ENCODE data around the gene S100A5. TPM values are rescaled to one million over a fixed set of nuclear protein-coding genes. Genes with fewer than 3 reads are reported as not detected.
"Not testable (repeated sequence)": the region's sequence is repeated elsewhere in the genome, so short reads cannot be mapped to it uniquely, and the experiment has no call there.

S100A5 gene
- total RNA-seq, 1 experiment from 2014 or later: 1.5 TPM

DNA sequence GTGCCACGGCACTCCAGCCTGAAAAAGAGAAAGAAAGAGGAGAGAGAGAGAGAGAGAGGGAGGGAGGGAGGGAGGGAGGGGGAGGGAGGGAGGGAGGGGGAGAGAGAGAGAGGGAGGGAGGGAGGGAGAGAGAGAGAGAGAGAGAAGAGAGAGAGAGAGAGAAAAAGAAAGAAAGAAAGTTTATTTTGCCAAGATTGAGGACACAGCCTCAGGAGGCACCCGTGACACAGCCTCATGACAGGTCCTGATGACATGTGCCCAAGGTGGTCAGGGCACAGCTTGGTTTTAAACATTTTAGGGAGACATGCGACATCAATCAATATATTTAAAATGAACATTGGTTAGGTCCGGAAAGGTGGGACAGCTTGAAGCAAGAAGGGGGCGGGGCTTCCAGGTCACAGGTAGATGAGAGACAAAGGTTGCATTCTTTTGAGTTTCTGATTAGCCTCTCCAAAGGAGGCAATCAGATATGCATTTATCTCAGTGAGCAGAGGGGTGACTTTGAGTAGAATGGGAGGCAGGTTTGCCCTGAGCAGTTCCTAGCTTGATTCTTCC lies 20.5 kb downstream of the S100A5 start:
- in situ Hi-C loops (cut with HindIII; ENCODE audit: low sequenced_read_pairs); DNase-seq (ENCODE audit: low spot score): not testable (repeated sequence)

DNA sequence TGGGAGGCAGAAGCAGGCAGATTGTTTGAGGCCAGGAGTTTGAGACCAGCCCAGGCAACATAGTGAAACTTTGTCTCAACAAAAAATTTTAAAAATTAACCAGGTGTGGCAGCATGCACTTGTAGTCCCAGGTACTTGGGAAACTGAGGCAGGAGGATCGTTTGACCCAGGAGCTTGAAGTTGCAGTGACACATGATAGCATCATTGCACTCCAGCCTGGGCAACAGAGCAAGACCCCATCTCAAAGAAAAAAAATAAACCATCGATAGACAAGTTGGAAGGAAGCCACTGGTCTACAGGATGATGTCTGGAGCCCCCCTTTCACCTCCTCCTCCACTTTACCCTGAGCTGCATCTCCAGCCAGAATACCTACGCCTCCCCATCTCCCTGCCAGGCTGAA lies 21.5 kb downstream of the S100A5 start:
- no peak for DNase-seq (ENCODE audit: low spot score)
- in situ Hi-C loops (cut with HindIII; ENCODE audit: low sequenced_read_pairs): no loop called here

DNA sequence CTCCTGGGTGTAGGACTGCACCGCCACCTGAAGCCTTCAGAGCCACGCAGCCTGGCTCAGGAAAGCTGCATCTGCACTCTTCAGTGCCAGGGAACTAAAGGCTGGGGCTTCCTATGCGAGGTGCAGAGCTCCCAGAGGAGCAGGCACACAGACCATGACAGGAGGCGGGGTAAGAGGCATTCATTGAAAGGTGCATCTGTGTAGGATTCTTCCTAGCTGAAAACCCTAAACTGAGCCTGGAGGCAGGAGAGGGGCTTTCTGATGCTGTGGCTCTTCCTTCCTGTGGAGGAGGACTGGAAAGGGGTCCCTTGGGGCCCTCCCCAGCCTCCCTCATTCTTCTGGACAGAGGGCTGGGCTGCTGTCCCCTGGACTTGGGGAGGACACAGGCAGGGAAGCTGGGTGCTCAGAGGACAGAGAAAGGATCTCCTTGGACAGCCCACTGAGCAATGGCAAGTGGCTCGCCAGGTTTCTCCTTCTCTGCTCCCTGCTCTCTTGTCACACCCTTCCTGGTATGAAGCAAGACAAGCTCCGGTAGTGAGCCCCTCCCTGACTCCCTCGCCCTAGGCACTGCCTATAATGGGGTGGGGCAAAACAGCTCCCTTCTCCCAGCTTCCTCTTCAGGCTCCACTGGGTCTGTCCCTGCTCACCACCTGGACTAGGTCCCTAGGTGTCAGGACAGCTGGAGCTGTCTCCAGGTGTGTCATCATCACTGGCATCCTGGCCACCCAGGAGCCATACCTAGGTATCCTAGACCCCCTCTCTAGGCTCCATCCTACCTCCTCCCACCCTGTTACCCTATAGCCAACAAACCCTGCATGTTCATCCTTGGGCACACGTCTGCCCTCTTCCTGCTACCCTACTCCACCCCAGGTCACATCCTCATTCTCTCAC lies 25.0 kb downstream of the S100A5 start:
- no peak for DNase-seq (ENCODE audit: low spot score)
- in situ Hi-C loops (cut with HindIII; ENCODE audit: low sequenced_read_pairs): no loop called here

DNA sequence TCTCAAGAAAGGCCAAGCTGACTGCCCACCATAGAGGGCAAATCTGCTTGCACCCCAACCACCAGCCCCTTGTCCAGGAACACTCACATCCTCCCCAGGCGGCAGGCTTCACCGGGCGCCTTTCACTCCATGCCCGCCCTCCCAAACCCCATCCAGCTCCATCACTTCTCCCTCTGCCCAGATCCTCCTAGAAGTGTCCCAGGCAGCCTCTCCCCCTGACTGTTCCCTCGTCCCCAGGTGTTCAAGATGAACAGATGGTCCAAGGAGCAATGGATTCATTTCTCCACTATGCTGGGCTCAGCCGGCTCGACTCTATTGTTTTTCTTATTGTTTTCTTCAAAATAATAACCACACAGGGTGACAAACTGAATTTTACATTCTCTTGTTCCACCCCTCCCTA lies 27.1 kb downstream of the S100A5 start:
- in situ Hi-C loops (cut with HindIII; ENCODE audit: low sequenced_read_pairs): no loop called here

DNA sequence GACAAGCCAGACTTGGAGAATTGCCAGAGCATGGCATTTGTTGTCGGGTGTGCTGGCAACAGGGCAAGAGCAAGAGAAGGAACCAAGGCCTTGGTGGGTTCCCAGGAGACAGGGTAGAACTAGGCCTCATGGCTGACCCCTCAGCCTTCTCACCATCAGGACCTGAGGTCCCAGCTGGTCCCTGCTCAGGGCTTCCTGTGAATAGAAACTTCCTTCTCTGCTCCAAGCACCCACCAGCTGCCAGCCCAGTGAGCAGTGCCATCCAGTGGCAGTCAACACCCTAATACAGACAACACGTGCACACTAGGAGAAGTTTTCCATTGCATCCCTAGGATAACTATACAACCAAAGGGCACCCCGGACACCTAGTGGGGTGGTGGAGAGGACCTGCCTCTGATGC lies 27.7 kb downstream of the S100A5 start:
- no peak for DNase-seq (ENCODE audit: low spot score)
- in situ Hi-C loops (cut with HindIII; ENCODE audit: low sequenced_read_pairs): no loop called here

More for the DNA sequence above, 27.1 kb downstream of the S100A5 start:
- no peak for DNase-seq (ENCODE audit: low spot score)

DNA sequence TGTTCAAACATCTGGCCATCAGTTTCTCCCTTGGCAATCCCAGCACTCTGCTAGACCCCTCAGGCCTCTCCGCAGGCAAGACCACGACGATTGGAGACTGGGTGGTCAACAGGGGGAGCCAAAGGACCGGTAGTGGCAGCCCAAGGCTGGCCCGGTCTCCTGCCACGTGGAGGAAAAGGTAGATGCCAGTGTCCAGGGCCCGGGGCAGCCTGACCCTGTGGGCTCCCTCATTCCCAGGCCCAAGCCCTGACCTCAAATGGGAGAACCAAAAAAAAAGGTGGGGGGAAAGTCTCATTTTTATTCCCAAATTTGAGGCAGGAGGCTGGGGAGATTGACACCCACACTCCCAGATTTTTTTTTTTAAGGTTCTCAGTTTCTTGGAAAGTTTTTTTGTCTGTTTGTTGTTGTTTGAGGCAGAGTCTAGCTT lies 29.7 kb downstream of the S100A5 start:
- in situ Hi-C loops (cut with HindIII; ENCODE audit: low sequenced_read_pairs): no loop called here
- DNase-seq (ENCODE audit: low spot score): peak; percentile 82

DNA sequence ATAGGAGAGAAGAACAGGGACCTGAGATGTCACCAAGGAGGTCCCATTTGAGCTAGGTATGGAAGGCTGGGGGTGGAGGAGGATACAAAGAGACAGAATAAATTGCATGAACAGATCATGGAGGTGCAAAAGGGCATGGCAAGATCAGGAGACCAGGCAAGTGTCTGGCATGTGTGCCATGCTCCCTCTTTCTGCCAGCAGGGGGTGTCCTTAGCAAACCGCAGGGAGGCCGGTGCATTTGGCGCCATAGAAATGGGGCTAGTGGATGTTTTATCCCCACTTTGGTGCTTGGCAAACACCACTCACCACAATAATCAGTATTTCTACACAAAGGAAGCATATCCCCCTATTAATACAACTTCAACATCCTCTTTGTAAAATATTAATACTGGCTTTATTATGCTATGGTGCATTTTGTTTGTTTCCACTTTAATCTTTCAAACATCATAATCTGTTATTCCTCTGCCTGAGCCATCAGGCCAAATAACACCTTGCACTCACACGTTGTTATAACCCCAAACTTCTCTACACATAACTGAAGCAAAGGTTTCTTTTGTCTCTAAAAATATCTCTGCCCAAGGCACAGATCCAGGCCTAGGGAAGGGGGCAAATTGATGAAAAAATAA lies 30.9 kb downstream of the S100A5 start:
- in situ Hi-C loops (cut with HindIII; ENCODE audit: low sequenced_read_pairs): no loop called here
- DNase-seq (ENCODE audit: low spot score): no peak

DNA sequence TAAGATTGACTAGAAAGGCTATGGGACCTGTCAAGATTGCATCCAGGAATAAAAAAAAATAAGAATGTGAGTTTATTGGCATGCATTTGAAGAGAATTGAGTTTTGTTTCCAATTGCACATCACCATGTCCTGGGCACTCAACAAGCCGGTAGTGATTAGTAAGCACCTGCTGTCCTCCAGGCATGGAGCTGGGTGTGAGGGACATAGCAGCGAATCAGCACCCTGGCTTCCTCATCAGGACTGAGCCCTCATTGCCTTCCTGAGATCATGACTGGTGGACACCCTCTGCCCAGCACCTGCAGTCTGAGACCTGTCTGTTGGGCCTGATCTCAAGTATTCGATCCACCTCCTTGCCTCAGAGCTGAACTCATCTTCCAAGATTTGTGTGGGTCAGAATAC lies 31.7 kb downstream of the S100A5 start:
- no peak for DNase-seq (ENCODE audit: low spot score)
- in situ Hi-C loops (cut with HindIII; ENCODE audit: low sequenced_read_pairs): no loop called here

DNA sequence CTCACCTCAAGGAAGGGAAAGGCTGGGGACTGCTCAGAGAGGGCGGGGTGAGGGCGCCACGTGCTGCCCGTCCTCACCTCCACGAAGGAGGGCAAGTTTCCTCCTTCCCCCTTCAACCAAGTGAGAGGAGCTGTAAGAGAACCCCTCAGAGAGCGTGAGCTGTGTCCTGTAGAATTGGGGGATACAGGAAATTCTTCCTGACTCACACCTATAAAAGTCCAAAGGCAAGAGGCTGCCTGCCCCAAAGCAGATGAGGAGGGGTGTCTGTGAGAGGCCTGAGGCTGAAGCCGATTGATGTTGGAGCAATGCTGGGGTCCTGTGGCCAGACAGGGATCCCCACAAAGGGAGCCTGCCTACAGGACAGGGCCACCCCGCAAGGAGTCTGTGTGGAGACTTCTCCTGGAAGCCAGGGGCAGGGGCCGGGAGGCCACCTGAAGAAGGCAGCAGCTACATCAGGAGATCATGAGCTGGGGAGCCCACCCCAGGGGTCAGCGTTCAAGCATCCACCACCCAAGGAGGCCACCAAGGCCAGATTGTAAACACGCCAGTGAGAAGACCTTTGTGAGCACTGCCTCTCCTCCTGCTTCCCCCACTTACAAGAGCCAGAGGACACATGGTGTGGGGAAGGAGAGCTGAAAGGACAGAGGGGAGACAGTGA lies 32.7 kb downstream of the S100A5 start:
- in situ Hi-C loops (cut with HindIII; ENCODE audit: low sequenced_read_pairs): no loop called here
- DNase-seq (ENCODE audit: low spot score): no peak

DNA sequence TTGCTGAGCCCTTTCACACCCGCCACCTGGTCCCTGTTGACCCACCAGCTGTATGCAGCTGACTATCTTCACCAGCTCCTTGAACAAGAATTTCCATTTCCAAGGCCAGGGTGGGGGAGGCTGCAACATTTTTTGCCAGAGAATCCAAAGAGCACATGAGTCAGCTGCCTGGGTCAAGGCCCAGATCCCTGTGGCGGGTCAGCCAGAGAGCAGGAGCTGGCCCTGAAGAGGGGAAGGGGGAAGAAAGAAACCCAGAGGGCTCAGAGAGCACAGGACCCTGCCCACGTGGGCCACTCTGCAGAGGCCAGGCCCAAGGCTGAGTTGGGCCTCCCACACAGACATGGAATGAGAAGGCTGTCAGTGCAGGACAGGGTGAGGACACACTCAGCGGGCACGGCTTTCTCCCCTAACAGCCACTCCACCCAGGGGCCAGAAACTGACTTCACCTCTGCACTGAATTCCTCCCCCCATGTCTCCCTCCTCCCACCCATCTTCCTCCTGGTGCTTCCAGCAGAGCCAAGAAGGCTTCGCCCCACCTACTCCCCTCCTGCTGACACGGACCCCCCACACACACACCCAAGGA lies 33.8 kb downstream of the S100A5 start:
- in situ Hi-C loops (cut with HindIII; ENCODE audit: low sequenced_read_pairs): no loop called here
- no peak for DNase-seq (ENCODE audit: low spot score)

DNA sequence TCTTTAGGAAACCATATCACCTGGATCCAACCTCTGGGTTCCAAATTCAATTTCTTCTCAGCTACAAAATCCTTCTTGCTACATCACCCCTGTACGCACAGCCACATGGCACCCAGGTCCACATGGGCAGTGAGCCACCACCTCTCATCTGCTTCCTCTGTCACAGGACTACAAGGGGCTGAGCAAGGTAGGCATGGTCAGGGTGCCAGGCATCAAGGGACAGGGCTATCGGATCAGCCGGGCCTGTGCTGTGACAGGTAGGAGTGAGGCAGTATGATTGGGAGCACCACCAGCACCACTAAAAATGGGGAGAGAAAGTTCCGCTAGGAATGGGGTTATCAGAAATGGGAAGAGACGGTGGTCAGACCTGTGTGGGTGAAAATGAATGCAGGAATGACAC lies 34.3 kb downstream of the S100A5 start:
- in situ Hi-C loops (cut with HindIII; ENCODE audit: low sequenced_read_pairs): no loop called here

DNA sequence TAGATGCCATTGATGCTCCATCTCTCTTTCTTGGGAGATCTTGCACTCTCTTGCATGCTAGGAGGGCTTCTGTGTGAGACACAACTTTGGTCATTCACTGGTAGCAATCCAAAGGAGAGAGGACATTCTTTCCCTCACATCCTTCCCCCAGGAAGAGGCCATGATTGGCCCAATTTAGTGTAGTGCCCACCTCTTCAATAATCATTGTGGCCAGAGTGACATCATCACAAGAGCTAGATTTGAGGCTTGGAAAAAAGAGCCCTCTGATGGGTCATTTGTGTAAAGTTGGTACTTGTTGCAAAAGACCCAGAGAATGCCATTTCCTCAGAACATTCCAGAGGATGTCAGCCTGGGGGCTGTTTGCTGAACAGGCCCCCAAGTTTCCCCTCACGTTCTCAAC lies 35.2 kb downstream of the S100A5 start:
- in situ Hi-C loops (cut with HindIII; ENCODE audit: low sequenced_read_pairs): no loop called here
- DNase-seq (ENCODE audit: low spot score): no peak

More for the DNA sequence above, 34.3 kb downstream of the S100A5 start:
- no peak for DNase-seq (ENCODE audit: low spot score)

DNA sequence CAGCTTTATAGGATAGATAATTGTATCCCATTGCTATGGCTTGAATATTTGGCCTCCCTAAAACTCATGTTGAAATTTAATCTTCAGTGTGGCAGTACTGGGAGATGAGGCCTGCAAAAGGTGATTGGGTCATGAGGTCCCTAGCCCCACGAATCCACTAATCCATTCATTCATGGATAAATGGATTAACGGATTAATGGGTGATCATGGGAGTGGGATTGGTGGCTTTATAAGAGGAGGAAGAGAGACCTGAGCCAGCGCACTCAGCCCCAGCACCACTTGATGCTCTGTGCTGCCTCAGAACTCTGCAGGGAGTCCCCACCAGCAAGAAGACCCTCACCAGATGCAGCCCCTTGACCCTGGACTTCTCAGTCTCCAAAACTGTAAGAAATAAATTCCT lies 37.0 kb downstream of the S100A5 start:
- in situ Hi-C loops (cut with HindIII; ENCODE audit: low sequenced_read_pairs): no loop called here
- DNase-seq (ENCODE audit: low spot score): no peak

DNA sequence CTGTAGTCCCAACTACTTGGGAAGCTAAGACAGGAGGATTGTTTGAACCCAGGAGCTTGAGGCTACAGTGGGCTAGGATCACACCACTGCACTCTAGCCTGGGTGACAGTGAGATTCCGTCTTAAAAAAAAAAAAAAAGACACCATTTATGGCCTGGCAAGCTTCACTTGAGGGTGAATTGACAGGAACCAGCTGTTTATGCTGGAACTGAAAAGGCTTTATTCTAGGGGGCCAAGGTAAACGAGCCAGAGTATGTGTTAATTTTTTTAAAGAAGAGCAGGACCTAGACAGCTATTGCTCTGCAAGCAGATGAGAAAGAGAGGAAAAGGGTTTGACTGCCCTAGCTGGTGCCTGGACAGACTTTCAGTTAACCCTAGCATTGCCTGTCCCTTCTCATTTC lies 42.0 kb downstream of the S100A5 start:
- no peak for DNase-seq (ENCODE audit: low spot score)
- in situ Hi-C loops (cut with HindIII; ENCODE audit: low sequenced_read_pairs): no loop called here

DNA sequence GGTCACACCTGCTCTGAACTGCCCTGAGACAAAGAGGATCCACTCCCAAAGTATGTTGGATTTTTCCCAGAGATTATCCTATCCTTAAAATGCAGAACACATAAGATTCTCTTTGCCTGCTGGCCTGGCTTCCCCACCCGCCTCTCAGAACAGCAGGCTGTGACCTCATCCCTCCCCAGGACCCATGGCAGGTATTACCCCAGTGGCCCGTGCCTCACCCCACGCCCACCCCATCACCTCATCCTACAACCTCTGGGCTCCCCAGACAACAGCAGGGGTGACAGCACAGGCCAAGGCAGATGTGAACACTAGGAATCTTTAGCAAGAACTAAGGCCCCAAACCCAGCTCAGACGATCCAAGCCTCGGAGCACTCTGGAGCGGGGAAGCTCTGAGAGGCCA lies 45.2 kb downstream of the S100A5 start:
- in situ Hi-C loops (cut with HindIII; ENCODE audit: low sequenced_read_pairs): no loop called here
- no peak for DNase-seq (ENCODE audit: low spot score)

DNA sequence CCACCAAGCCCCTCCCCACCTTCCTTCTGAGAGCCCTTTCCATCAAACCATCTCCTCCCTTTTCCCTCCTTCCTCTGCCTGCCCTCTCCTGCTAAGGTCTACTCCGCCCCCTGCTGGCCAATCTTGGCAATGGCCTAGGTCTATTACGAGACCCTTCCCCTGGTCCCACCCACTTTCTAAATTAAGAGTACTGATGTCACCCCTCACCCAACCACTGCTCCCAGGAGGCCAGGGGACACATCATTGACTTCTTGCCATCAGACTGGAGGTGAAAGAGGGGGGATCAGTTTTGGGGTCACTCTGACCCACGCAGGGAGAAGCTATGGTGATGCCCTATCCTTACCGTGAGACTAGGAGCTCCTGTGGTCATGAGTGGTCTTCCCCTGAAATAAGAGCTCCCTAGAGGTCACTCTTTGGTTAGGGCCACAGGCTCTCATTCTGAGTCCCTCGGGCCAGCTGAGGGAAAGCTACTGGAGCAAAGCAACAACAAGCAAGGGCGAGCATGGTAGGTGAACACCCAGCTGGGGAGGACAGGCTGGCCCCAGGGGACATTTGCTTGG lies 45.7 kb downstream of the S100A5 start:
- in situ Hi-C loops (cut with HindIII; ENCODE audit: low sequenced_read_pairs): no loop called here
- DNase-seq (ENCODE audit: low spot score): peak; percentile 40

DNA sequence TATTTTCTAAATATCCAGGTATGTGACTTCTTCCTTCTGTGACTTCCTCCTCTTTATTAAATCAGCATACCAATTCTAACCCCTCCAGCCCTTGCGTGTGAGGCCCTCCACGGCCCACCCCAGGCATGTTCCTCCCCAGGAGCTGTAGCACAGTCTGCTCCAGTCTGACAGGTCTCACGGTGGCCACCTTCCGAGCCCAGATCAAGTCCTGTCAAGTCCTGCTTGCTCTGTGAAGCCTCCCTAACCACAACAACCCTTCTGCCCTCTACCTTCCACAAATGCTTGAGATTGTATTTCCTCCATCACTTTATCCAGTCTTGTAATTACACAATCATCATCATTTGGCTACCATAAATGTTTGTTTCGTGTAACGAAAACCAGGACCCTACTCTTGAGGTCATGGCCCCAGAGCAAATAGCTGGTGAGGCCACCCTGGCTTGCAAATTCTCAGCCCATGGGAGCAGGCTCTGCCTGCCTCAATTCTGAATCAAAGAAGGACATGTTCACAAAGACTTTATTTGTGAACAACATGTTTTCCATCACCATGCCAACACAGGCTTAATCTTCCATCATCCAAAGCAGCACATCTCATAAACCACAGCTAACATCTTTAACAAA lies 47.3 kb downstream of the S100A5 start:
- DNase-seq (ENCODE audit: low spot score): no peak
- in situ Hi-C loops (cut with HindIII; ENCODE audit: low sequenced_read_pairs): no loop called here

DNA sequence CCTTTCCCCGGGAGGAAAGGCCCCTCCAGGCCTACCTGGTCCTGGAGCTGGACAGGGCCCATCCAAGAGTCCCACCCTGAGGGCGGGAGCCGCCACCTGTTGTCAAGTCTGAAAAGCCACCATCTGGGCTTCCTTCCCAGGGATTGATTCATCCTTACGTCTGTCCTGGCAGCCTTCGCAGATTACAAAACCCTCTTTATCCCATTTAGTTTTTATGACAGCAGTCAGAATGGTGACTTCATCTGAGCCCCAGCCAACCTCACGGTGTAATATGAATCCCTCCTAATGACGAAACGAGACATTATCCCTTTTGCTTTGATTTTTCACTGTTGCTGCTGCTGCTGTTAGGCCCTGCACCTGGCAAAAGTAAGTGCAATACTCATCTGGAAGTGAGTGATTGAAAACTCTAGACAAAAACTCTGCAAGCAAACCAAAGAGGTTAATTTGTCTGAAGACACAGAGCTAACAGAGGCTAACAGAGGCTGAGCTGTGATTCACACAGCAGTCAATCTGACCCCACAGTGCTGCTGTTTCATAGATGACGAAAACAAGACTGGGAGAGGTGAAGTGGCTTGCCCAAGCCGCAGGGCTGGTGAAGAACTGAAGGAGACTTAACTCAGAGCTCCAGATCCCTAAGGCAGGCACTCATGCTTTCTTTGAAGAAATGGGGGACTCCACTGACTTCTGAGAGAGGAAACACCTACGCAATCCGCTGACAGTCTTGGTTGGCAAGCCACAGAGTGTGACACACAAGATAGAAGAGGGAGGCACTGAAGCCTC lies 50.3 kb downstream of the S100A5 start:
- no peak for DNase-seq (ENCODE audit: low spot score)
- in situ Hi-C loops (cut with HindIII; ENCODE audit: low sequenced_read_pairs): no loop called here
